Gastrocnemius medialis (tissue), 4 donors: ENCODE measurements around the gene ALOX5. TPM values are rescaled to one million over a fixed set of nuclear protein-coding genes. Genes with fewer than 3 reads are reported as not detected.

Source experiments
- ATAC-seq, 2 donors: fragments of 150-250 bp; one replicate each; pipeline ENCODE4 v1.9.1; 2016
- DNase-seq, 2 donors: peaks; one replicate each; pipeline ENCODE4 v3.0.0-alpha.2; 2019
- H3K27ac ChIP-seq, 4 donors: fragments of 200-600 bp; sonication (generic); 1 replicate in 1 of 4; 2 replicates in 3 of 4; pipeline ENCODE4 v1.5.1; 2016 to 2018; ENCODE audit warnings: mild to moderate bottlenecking in 2 of 4, moderate library complexity in 1 of 4
- H3K27me3 ChIP-seq, 3 donors: fragments of 200-600 bp; sonication (generic) in 2 of 3; 1 replicate in 1 of 3; 2 replicates in 2 of 3; pipeline versions ENCODE4 v1.5.1 to v1.6.0; 2016 to 2019; ENCODE audit warnings: mild to moderate bottlenecking in 1 of 3, moderate library complexity in 1 of 3
- H3K36me3 ChIP-seq, 2 donors: fragments of 200-600 bp; sonication (generic) in 1 of 2; one replicate each; pipeline ENCODE4 v1.5.1; 2017 to 2018
- H3K4me1 ChIP-seq, 2 donors: fragments of 200-600 bp; sonication (generic) in 1 of 2; one replicate each; pipeline ENCODE4 v1.5.1; 2016 to 2017; ENCODE audit warnings: mild to moderate bottlenecking in 2 of 2
- H3K4me3 ChIP-seq, 4 donors: fragments of 200-600 bp; sonication (generic) in 3 of 4; 1 replicate in 1 of 4; 2 replicates in 3 of 4; pipeline ENCODE4 v1.5.1; 2016 to 2019; ENCODE audit warnings: mild to moderate bottlenecking in 2 of 4
- H3K9me3 ChIP-seq, 3 donors: fragments of 200-600 bp; sonication (generic) in 2 of 3; 1 replicate in 1 of 3; 2 replicates in 2 of 3; pipeline ENCODE4 v1.5.1; 2016 to 2019
- CTCF ChIP-seq, 5 experiments: fragments of 450-650 bp in 3 of 5; fragments of 200-600 bp in 2 of 5; sonication (generic) in 2 of 5; IDR thresholded peaks in 4 of 5; conservative IDR thresholded peaks in 1 of 5; 1 replicate in 4 of 5; 2 replicates in 1 of 5; pipeline ENCODE4 v1.5.1; 2016 to 2019; ENCODE audit warnings: antibody characterized with exemption in 5 of 5, mild to moderate bottlenecking in 3 of 5, moderate library complexity in 3 of 5
- POLR2A ChIP-seq, 2 donors: fragments of 450-650 bp; IDR thresholded peaks; one replicate each; pipeline ENCODE4 v1.6.1; 2017; ENCODE audit warnings: antibody characterized with exemption in 2 of 2, mild to moderate bottlenecking in 2 of 2, moderate library complexity in 2 of 2
- in situ Hi-C, 4 donors: fragments of 200-750 bp; cut with MboI; loops; one replicate each; pipeline versions ENCODE4 v1.15.0 to v1.8.0; 2017; ENCODE audit warnings: low sequenced_read_pairs in 4 of 4
- intact Hi-C: fragments of 100-400 bp; cut with DNase I; formaldehyde crosslinking; loops from one replicate; pipeline ENCODE4 v1.15.1; 2023; ENCODE audit warnings: low total_unique reads
- total RNA-seq, 4 donors: library from RNA; depleted of rRNA; stranded (reverse); fragments of >200 nt; gene quantifications; one replicate each; pipeline versions ENCODE4 v1.1.0 to v1.2.3, GENCODE V29; 2016

The ALOX5 gene
- total RNA-seq, 4 donors from 2014 or later: 1.5 to 10.8 (median 4.2) TPM

- H3K27me3 ChIP-seq: peaks cover 41 to 56% (median 54%) of the 10 kb centered on the region in 3 donors
- peak overlapping the region; percentile 34 to 51 (median 46) for H3K4me3 ChIP-seq
- peaks cover 0 to 8% of the 10 kb centered on the region in 2 donors for H3K4me1 ChIP-seq
- no peaks in the 10 kb centered on the region for H3K9me3 ChIP-seq
- in situ Hi-C loops (no loop called here), intact Hi-C loops (no loop called here)
- ATAC-seq (no peak), DNase-seq (no peak)
- H3K36me3 ChIP-seq: no peaks in the 10 kb centered on the region
- H3K27ac ChIP-seq: no peak overlapping the region
- TF ChIP-seq POLR2A (IDR thresholded peaks at IDR 0.05): no peak
- TF ChIP-seq CTCF (IDR thresholded peaks at IDR 0.05 in 4 of 5, conservative IDR thresholded peaks at IDR 0.05 in 1 of 5): no peak
Measured at GRCh38 chr10:45373003-45373575, 927 bp upstream of the ALOX5 start.

- ATAC-seq: no peak
- peaks cover 0 to 8% of the 10 kb centered on the region in 2 donors for H3K4me1 ChIP-seq
Measured at GRCh38 chr10:45374350-45375052, 485 bp downstream of the ALOX5 start.

GRCh38 chr10:45375101-45375500 is 1.1 kb downstream of the ALOX5 start:
- no peak overlapping the region for H3K27ac ChIP-seq

More at GRCh38 chr10:45374350-45375052, 485 bp downstream of the ALOX5 start:
- in situ Hi-C loops: no loop called here
- Histone ChIP-seq H3K4me3 (peak overlapping the region; percentile 34 to 51 (median 46)), H3K36me3 (no peaks in the 10 kb centered on the region), H3K27ac (no peak overlapping the region), H3K9me3 (no peaks in the 10 kb centered on the region), H3K27me3 (peaks cover 42 to 56% (median 54%) of the 10 kb centered on the region in 3 donors)
- TF ChIP-seq CTCF (IDR thresholded peaks at IDR 0.05 in 4 of 5, conservative IDR thresholded peaks at IDR 0.05 in 1 of 5) (no peak), POLR2A (IDR thresholded peaks at IDR 0.05) (no peak)
- no peak for DNase-seq
- intact Hi-C loops: no loop called here

GRCh38 chr10:45375716-45376231 is 1.8 kb downstream of the ALOX5 start:
- Histone ChIP-seq H3K9me3 (no peaks in the 10 kb centered on the region), H3K27me3 (peaks cover 37 to 56% (median 54%) of the 10 kb centered on the region in 3 donors), H3K4me1 (peaks cover 0 to 8% of the 10 kb centered on the region in 2 donors), H3K4me3 (no peak overlapping the region), H3K27ac (no peak overlapping the region), H3K36me3 (no peaks in the 10 kb centered on the region)
- in situ Hi-C loops (no loop called here), intact Hi-C loops (no loop called here)
- DNase-seq (no peak), ATAC-seq (no peak)
- TF ChIP-seq POLR2A (IDR thresholded peaks at IDR 0.05) (no peak), CTCF (IDR thresholded peaks at IDR 0.05 in 4 of 5, conservative IDR thresholded peaks at IDR 0.05 in 1 of 5) (no peak)

More at GRCh38 chr10:45375101-45375500, 1.1 kb downstream of the ALOX5 start:
- H3K36me3 ChIP-seq: no peaks in the 10 kb centered on the region
- H3K9me3 ChIP-seq: no peaks in the 10 kb centered on the region
- DNase-seq (no peak), ATAC-seq (no peak)
- H3K4me3 ChIP-seq: peak overlapping the region in 1 of 4 donors; percentile 43
- intact Hi-C loops (no loop called here), in situ Hi-C loops (no loop called here)
- H3K27me3 ChIP-seq: peaks cover 40 to 56% (median 54%) of the 10 kb centered on the region in 3 donors
- H3K4me1 ChIP-seq: peaks cover 0 to 8% of the 10 kb centered on the region in 2 donors
- TF ChIP-seq POLR2A (IDR thresholded peaks at IDR 0.05): no peak
- TF ChIP-seq CTCF (IDR thresholded peaks at IDR 0.05 in 4 of 5, conservative IDR thresholded peaks at IDR 0.05 in 1 of 5): no peak
